ENCODE measurements around the gene KRT12.

Gene KRT12

DNA sequence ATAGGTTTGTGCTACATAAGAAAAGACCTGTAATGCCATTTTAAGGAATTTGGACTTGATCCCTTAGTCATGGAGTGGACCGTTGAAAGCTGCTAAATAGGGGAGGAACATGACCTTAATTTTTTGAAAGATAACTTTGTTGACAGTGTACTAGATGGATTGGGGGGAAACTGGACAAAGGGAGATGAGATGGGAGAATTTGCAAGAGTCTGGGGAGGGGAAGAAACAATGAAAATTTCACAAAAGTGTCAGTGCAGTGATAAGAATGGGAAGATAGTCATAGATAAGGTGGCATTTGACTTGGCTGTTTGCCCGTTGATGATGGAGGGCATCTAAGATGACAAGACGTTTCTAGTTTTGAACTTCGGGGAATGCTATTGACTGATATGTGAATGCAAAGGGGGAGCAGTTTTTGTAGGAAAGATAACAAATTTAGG, 22.3 kb downstream of the KRT12 start:
- H3K4me3 Mint-ChIP-seq, result no peak overlapping the region
- DNase-seq, result no peak
- H3K27ac Mint-ChIP-seq, result no peak overlapping the region
- no peaks in the 10 kb centered on the region for H3K4me1 Mint-ChIP-seq
- peaks cover 15% of the 10 kb centered on the region for H3K27me3 Mint-ChIP-seq
- CTCF ChIA-PET, result no interaction called here
- H3K36me3 Mint-ChIP-seq, result no peaks in the 10 kb centered on the region
- no peaks in the 10 kb centered on the region for H3K9me3 Mint-ChIP-seq

DNA sequence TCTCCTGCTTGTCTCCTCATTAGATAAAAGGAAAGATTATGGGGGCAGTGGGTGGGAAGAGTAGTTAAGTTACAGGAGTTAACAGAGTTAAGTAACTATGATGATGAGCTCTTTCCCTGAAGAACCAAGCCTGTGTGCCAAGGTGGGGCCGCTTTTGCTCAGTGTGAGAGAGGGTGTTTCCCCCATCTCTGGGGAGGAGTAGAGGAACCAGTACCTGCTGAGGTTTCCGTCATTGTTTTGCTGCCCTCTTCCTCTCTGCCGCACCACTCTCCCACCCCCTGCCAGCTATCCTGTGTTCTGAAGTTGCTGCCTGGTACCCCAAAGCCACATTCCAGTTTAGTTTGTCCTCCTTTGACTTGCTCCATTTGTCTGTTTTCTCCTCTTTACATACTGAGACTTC, 23.8 kb downstream of the KRT12 start:
- CTCF ChIA-PET, result interaction anchor here (0.7 to 1.2 kb wide), 2 partner anchors 13 to 15 kb away, joined by 3 to 4 read pairs; no protein-coding TSS in a partner anchor
- no peak for DNase-seq
- Mint-ChIP-seq H3K9me3 (no peaks in the 10 kb centered on the region), H3K27ac (no peak overlapping the region), H3K4me3 (no peak overlapping the region), H3K36me3 (no peaks in the 10 kb centered on the region), H3K4me1 (no peaks in the 10 kb centered on the region), H3K27me3 (peaks cover 15% of the 10 kb centered on the region)

DNA sequence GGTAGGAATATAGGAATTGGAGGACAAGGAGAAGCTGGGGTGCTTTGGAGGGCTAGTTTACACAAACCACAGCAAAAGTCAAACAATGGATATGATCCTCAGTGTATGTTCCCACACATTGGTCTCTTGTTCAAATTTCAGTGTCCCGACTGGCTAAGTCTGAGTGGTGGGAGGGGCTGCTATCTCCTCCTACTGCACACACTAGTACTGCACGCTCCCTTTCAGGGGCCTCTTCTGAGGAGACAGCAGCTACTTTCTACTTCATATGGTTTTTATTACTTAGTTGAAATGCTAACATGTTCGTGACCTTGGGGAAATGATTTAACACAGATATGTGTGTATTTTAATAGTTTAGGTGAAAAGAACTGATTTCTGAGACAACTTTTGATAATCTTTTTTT, 25.8 kb downstream of the KRT12 start:
- Mint-ChIP-seq H3K4me1 (no peaks in the 10 kb centered on the region), H3K36me3 (no peaks in the 10 kb centered on the region), H3K27ac (no peak overlapping the region), H3K9me3 (no peaks in the 10 kb centered on the region), H3K4me3 (no peak overlapping the region), H3K27me3 (peaks cover 15% of the 10 kb centered on the region)
- CTCF ChIA-PET, result no interaction called here
- DNase-seq, result no peak

DNA sequence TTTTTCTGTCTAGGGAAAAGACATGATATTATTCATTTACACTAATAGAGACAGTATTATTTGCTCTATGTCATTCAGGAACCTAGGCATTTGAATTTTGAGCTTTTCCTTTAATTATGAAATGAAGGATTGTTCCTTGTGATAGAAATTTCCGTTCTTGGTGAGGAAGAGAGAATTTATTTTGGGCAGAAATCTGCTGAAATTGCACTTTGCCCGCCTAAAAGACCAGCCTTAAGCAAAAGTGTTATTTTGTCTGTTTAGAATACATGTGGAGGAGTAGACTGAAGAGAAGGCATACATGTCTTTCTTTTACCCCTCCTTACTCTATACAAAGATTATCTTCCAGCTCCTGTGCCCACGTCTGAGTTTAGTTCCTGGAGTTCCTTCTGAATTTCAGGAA, 27.8 kb downstream of the KRT12 start:
- Mint-ChIP-seq H3K27ac (no peak overlapping the region), H3K27me3 (no peaks in the 10 kb centered on the region), H3K36me3 (no peaks in the 10 kb centered on the region), H3K4me1 (no peaks in the 10 kb centered on the region), H3K4me3 (no peak overlapping the region), H3K9me3 (no peaks in the 10 kb centered on the region)
- DNase-seq, result no peak
- CTCF ChIA-PET, result no interaction called here

DNA sequence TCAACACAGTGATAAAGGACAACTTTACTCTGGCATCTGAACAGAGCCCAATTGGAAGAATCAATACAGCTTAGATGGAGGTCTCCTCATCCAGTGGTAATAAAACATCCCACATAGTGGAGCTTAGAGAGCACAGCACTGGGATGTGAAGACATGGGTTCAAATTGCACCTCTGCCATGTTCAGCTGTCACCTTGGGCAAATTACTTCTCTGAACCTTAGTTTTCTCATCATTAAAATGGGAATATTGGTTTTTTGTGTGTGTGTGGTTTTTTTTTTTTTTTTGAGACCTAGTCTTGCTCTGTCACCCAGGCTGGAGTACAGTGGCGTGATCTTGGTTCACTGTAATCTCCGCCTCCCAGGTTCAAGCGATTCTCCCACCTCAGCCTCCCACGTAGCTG, 31.0 kb downstream of the KRT12 start:
- Mint-ChIP-seq H3K4me3 (no peak overlapping the region), H3K27me3 (no peaks in the 10 kb centered on the region), H3K36me3 (no peaks in the 10 kb centered on the region), H3K9me3 (no peaks in the 10 kb centered on the region), H3K27ac (no peak overlapping the region), H3K4me1 (peaks cover 3% of the 10 kb centered on the region)
- CTCF ChIA-PET, result interaction anchor here (1.4 kb wide), 1 partner anchor 17 kb away, joined by 3 read pairs; no protein-coding TSS in a partner anchor
- no peak for DNase-seq

DNA sequence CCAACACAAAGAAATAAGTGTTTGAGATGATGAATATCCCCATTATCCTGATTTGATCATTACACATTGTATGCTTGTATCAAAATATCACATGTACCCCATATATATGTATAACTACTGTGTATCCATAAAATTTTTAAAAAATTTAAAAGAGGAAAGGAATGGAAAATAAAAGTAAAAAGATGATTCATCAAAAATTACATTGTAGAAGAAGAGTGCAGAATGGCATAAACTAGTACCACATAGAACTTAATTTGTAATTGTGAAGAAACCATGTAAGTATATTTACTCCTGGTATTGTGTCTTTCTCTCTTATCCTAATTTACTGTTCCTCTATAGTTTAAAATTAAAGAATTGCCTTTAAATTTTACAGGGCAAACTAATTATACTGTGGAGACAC, 33.1 kb downstream of the KRT12 start:
- no peak overlapping the region for H3K4me3 Mint-ChIP-seq
- H3K4me1 Mint-ChIP-seq, result peaks cover 3% of the 10 kb centered on the region
- no peaks in the 10 kb centered on the region for H3K9me3 Mint-ChIP-seq
- no peak overlapping the region for H3K27ac Mint-ChIP-seq
- CTCF ChIA-PET, result no interaction called here
- DNase-seq, result no peak
- no peaks in the 10 kb centered on the region for H3K27me3 Mint-ChIP-seq
- H3K36me3 Mint-ChIP-seq, result peaks cover 2% of the 10 kb centered on the region

DNA sequence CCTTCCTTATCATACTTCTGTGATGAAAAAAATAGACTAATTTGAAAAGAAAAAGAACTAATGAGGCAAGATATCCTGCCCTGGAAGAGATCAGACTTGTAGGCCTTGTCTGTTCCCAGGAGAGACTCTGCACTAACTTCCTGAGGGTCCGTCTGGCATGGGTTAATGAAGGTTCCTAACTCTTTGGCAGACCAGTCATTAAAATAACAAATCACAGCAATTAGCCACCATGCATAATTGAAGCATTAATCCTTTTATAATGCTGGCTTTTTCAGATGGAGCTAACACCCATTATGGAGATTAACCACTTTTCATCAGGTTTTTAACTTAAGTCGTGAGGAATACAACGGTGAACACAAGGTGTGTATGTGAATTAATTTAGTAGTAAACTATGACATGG, 34.2 kb downstream of the KRT12 start:
- CTCF ChIA-PET, result no interaction called here
- Mint-ChIP-seq H3K4me1 (peaks cover 6% of the 10 kb centered on the region), H3K27me3 (no peaks in the 10 kb centered on the region), H3K36me3 (peaks cover 2% of the 10 kb centered on the region), H3K9me3 (no peaks in the 10 kb centered on the region), H3K4me3 (no peak overlapping the region), H3K27ac (no peak overlapping the region)
- no peak for DNase-seq

DNA sequence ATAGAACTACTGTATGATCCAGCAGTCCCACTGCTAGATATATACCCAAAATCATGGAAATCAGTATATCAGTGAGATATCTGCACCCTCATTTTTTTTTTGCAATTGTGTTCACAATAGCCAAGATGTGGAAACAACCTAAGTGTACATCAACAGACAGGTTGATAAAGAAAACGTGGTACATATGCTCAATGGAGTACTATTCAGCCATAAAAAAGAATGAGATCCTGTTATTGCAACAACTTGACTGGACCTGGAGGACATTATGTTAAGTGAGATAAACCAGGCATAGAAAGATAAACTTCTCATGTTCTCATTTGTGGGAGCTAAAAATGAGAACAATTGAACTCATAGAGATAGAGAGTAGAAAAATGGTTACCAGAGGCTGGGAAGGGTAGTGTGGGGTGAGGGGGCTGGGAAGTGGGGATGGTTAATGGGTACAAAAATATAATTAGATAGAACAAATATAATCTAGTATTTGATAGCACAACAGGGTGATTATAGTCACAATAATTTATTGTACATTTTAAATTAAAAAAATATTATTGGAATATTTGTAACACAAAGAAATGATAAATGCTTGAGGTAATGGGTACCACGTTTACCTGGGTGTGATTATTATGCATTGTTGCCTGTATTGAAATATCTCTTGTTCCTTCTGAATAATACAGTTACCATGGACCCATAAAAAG, 36.8 kb downstream of the KRT12 start:
- Mint-ChIP-seq H3K4me1 (peaks cover 12% of the 10 kb centered on the region), H3K36me3 (peaks cover 2% of the 10 kb centered on the region), H3K9me3 (no peaks in the 10 kb centered on the region), H3K4me3 (no peak overlapping the region), H3K27ac (no peak overlapping the region), H3K27me3 (no peaks in the 10 kb centered on the region)
- DNase-seq, result no peak
- CTCF ChIA-PET, result no interaction called here

DNA sequence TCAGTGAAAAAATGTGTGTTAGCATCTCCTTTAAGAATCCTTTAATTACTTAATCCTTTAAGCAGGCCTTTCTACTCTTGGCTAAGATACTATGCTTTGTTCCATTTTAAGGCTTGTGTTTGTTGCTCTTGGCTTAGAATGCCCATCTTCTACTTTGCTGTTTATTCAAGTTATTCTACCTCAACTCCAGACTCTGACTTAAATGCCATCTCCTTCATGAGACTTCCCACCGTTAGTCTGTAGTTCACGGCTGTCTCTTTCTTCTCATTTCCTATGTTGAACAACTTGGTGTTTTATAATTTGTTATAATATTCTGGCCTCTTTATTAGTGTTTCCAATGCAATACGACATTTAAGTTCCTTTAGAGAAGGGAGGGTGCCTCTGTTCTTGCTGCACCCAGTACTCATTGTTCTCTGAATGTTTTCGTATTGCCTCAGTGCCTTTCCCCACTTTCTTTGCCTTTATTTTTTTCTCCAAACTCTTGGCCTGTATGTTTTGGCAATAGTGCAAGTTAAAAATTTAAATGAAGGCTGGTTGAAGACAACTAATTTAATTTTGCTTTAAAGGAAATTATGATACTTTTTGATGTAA, 38.5 kb downstream of the KRT12 start:
- CTCF ChIA-PET, result interaction anchor here (0.7 to 1.1 kb wide), 2 partner anchors 15 to 834 kb away, joined by 3 to 4 read pairs; no protein-coding TSS in a partner anchor
- Mint-ChIP-seq H3K4me1 (peaks cover 15% of the 10 kb centered on the region), H3K9me3 (no peaks in the 10 kb centered on the region), H3K36me3 (peaks cover 2% of the 10 kb centered on the region), H3K27me3 (no peaks in the 10 kb centered on the region), H3K27ac (no peak overlapping the region), H3K4me3 (no peak overlapping the region)
- no peak for DNase-seq

DNA sequence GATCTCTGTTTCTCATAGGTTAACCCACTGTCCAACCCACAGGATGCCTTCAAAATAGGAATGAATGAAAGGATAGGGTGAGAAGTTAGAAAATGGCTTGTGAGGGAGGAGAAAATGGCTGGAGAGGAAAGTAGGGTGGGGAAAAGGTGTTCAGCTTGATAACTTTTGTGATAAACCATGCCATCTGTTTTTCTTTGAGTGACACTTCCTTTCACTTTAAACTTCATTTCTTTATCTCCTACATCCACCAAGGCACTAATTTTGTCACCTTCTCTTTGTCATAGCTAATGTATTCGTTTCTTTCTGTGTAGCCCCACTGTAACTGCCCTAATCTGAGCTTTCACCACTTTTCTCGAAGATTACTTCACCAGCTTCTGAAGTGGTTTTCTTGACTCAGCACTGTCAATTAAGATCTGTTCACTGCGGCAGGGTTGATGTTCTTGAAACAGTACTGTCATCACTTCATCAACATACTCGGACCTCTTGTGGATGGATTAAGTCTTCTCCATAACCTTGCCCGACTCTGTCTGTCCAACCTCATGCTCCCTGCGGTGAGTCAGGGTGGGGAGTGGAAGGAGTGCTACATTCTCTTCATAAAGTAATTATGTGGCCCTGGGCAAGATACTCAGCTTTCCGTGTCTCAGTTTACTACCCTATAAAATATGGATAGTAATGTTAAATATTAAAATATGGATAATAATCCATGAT, 39.1 kb downstream of the KRT12 start:
- DNase-seq, result no peak
- no peak overlapping the region for H3K27ac Mint-ChIP-seq
- H3K9me3 Mint-ChIP-seq, result no peaks in the 10 kb centered on the region
- peaks cover 2% of the 10 kb centered on the region for H3K36me3 Mint-ChIP-seq
- CTCF ChIA-PET, result interaction anchor here (0.7 to 1.1 kb wide), 2 partner anchors 16 to 835 kb away, joined by 3 to 4 read pairs; no protein-coding TSS in a partner anchor
- H3K4me1 Mint-ChIP-seq, result peaks cover 12% of the 10 kb centered on the region
- H3K4me3 Mint-ChIP-seq, result no peak overlapping the region
- H3K27me3 Mint-ChIP-seq, result no peaks in the 10 kb centered on the region

DNA sequence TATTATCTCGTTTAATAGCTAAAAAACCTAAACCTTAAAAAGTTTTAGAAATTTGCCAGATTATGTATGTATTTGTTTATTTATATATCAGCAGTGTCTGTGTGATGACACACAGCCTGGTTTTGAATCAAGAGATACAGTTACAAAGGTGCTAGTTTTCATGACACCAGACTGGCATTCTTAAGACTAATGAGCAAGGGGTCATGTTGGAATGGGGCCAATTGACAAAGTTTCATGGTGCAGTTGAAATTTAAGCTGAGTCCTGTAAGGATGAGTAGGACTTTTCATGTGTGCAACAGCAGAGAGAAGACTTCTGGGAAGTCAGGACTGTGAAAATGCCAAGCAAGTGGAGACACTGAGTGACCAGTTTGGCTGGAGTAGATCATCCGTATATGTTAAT, 41.4 kb downstream of the KRT12 start:
- H3K4me3 Mint-ChIP-seq, result no peak overlapping the region
- DNase-seq, result no peak
- no peaks in the 10 kb centered on the region for H3K9me3 Mint-ChIP-seq
- CTCF ChIA-PET, result interaction anchor here (0.7 kb wide), 1 partner anchor 38 kb away, joined by 3 read pairs; no protein-coding TSS in a partner anchor
- no peak overlapping the region for H3K27ac Mint-ChIP-seq
- H3K4me1 Mint-ChIP-seq, result peaks cover 13% of the 10 kb centered on the region
- H3K27me3 Mint-ChIP-seq, result peaks cover 6% of the 10 kb centered on the region
- H3K36me3 Mint-ChIP-seq, result peaks cover 3% of the 10 kb centered on the region

DNA sequence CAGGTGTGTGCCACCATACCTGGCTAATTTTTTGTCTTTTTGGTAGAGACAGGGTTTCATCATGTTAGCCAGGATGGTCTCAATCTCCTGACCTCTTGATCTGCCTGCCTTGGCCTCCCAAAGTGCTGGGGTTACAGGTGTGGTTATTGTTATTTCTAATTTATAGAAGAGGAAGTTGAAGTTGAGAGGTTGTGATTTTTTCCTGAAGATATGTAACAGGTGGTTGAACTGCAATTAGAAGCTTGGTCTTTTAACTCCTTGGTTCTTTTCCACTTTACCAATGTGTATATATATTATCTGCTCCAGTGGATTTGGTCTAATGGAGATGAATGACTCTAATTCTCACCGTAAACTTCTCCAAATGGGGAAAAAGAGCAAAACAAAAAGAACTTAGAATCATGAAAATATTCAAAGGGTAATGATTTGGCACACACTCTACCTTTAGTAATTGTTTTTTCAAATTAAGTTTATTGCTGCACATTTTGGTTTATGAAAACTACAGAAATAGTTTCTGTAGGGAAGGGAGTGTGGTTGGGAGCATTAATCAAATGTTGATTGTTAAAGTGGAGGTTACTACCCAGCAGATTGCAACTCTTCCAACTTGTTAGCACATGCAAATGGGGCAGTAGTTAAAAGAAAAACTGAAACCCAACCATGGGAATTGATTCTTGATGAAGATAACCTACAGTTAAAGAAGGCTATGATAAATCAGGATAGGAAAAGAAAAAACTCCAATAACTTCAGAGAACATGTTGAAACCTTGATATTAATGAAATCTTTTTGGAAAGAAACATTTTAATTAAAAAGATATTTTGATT, 42.8 kb downstream of the KRT12 start:
- CTCF ChIA-PET, result no interaction called here
- DNase-seq, result no peak
- Mint-ChIP-seq H3K27ac (no peak overlapping the region), H3K4me3 (no peak overlapping the region), H3K9me3 (no peaks in the 10 kb centered on the region), H3K27me3 (peaks cover 9% of the 10 kb centered on the region), H3K36me3 (peaks cover 6% of the 10 kb centered on the region), H3K4me1 (peaks cover 26% of the 10 kb centered on the region)

DNA sequence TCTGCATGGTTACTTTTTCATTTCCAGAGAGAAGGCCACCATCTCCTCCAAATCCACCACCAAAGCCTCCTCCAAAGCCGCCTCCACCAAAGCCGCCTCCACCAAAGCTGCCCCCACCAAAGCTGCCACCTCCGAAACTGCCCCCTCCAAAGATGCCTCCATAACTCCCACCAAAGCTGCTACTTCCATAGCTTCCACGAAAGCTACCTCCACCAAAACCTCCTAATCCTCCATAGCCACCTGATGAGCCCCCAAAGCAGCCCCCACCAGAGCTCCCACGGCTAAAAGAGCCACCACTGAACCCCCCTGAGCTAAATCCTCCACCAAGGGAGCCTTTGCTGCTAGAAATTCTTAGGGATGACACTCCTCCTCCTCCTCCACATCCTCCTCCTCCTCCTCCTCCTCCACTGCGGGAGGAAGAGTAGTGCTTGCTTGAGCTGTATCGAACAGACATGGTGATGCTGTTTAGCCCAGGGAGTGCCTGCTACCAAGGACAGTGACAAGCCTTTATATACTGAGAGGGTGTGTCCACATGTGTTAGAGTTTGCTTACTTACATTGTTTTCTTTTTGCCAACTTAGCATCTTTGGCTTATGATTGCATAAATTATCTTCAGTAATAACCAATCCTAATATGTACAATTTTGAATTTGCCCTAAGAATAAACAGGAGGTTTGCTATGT, 44.8 kb downstream of the KRT12 start, which contains the start of gene KRT10:
Gene KRT10, minus strand, starts transcription at position 483 of the 681 bp plus-strand sequence. Its CDS starts 29 bp downstream, at position 454.
- H3K27ac Mint-ChIP-seq, result no peak within 1 kb of the TSS
- no peak for DNase-seq
- peaks cover 9% of the 10 kb centered on the region for H3K27me3 Mint-ChIP-seq
- no peak within 1 kb of the TSS for H3K4me3 Mint-ChIP-seq
- CTCF ChIA-PET, result interaction anchor here (0.8 kb wide), 1 partner anchor 37 kb away, joined by 3 read pairs; no protein-coding TSS in a partner anchor
- no peaks in the 10 kb centered on the region for H3K9me3 Mint-ChIP-seq
- peaks cover 19% of the 10 kb centered on the region for H3K36me3 Mint-ChIP-seq
- peaks cover 30% of the 10 kb centered on the region for H3K4me1 Mint-ChIP-seq
